Cardiac muscle cell (in vitro differentiated cells and primary cell): ENCODE data around the gene DDX23. TPM values are rescaled to one million over a fixed set of nuclear protein-coding genes. Genes with fewer than 3 reads are reported as not detected.

Source experiments
- DNase-seq, 2 donors: peaks; one replicate each; pipeline versions ENCODE4 v3.0.0 to v3.0.0-alpha.2; 2010 to 2017; ENCODE audit warnings: low read depth in 1 of 2, low spot score in 1 of 2
- H3K27ac ChIP-seq: fragments of 200-600 bp; sonication (generic); 2 replicates; pipeline ENCODE4 v1.5.1; 2016
- H3K27me3 ChIP-seq: fragments of 200-600 bp; sonication (generic); 2 replicates; pipeline ENCODE4 v1.6.0; 2016; ENCODE audit warnings: control low read depth
- H3K36me3 ChIP-seq: fragments of 200-600 bp; sonication (generic); 2 replicates; pipeline ENCODE4 v1.5.1; 2016; ENCODE audit warnings: control low read depth
- H3K4me1 ChIP-seq: fragments of 200-600 bp; sonication (generic); 2 replicates; pipeline ENCODE4 v1.8.1; 2017; ENCODE audit warnings: low read depth, mild to moderate bottlenecking, mixed run types
- H3K4me3 ChIP-seq: fragments of 200-600 bp; sonication (generic); 2 replicates; pipeline ENCODE4 v1.5.1; 2016; ENCODE audit warnings: mild to moderate bottlenecking
- H3K9me3 ChIP-seq: fragments of 200-600 bp; sonication (generic); 2 replicates; pipeline ENCODE4 v1.5.1; 2017; ENCODE audit warnings: low read depth, mild to moderate bottlenecking, control low read depth
- polyA plus RNA-seq: library from polyadenylated mRNA; unstranded; fragments of >200 nt; fragmentation: Nextera tagmentation; extraction: Ambion mirVana; gene quantifications from 2 replicates; pipeline ENCODE4 v1.2.1, GENCODE V29; 2016
- total RNA-seq: library from RNA; depleted of rRNA; stranded (reverse); fragments of >200 nt; gene quantifications from 2 replicates; pipeline ENCODE4 v1.2.3, GENCODE V29; 2016
- TF ChIP-seq, protein P1 (sequence below): IDR thresholded peaks from 2 replicates; pipeline ENCODE4 v1.5.1; 2012; ENCODE audit warnings: low read depth, mild to moderate bottlenecking, low read length

Gene DDX23
- total and polyA plus RNA-seq, 2 experiments from 2014 or later = 49.0 to 89.5 TPM

- TF ChIP-seq, protein P1, sequence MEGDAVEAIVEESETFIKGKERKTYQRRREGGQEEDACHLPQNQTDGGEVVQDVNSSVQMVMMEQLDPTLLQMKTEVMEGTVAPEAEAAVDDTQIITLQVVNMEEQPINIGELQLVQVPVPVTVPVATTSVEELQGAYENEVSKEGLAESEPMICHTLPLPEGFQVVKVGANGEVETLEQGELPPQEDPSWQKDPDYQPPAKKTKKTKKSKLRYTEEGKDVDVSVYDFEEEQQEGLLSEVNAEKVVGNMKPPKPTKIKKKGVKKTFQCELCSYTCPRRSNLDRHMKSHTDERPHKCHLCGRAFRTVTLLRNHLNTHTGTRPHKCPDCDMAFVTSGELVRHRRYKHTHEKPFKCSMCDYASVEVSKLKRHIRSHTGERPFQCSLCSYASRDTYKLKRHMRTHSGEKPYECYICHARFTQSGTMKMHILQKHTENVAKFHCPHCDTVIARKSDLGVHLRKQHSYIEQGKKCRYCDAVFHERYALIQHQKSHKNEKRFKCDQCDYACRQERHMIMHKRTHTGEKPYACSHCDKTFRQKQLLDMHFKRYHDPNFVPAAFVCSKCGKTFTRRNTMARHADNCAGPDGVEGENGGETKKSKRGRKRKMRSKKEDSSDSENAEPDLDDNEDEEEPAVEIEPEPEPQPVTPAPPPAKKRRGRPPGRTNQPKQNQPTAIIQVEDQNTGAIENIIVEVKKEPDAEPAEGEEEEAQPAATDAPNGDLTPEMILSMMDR = no peak
- no peaks in the 10 kb centered on the region for H3K27me3 ChIP-seq
- H3K9me3 ChIP-seq = no peaks in the 10 kb centered on the region
These were observed 62.1 kb downstream of the DDX23 start for GRCh38 chr12:48789858-48790326.

DNA sequence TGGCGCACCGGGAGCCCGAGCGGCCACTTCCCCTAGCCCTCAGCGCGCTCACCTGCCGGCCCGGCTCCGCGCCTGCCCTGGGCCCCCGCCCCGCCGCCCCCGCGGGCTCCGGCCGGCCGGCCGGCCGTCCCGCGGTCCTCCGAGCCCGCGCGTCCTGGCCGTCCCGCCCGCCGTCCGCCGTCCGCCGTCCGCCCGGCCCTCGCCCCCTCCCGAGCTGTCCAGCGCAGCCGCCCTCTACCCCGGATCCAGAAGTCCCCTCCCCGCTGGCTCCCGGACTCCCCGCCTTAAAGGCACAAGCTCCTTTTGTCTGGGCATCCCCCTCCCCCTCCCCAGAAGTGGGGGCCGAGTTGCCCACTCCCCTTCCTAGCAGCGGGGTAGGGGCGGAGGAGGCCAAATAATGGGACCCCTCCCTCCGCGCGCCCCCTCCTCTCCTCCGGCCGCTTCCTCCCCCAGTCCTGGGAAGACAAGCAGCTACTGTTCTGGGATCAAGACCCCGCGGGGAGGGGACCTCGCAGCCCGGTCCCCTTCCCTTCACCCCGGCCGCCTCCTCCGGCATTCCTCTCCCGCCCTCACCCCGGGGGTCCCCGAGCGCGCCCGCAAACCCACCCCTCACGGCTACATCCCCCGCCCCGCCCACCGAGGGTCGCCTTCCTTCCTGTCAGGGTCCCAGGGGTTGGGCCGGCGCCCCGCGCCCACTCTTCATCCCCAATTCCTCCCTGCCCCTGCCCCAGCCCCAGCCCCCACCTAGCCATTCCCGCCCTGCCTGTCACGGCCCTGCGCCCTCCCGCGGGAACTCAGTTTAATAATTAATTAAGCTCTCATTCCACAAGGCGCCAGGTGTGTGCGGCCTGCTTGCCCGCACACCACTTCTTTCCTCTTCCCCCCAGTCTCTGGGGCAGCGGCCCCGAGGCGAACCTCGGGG is 62.8 kb downstream of the DDX23 start, which contains the start of gene ADCY6:
Gene ADCY6, minus strand, starts transcription at position 236 of the 922 bp plus-strand sequence. CDS start 5,655 bp downstream, outside the sequence.
- TF ChIP-seq, protein P1 = no peak
- peak within 1 kb of the TSS; percentile 75 for H3K27ac ChIP-seq

More at GRCh38 chr12:48789858-48790326, 62.1 kb downstream of the DDX23 start:
- Histone ChIP-seq H3K27ac (peak overlapping the region; percentile 41), H3K4me1 (peaks cover 18% of the 10 kb centered on the region), H3K4me3 (peak overlapping the region; percentile 82), H3K36me3 (no peaks in the 10 kb centered on the region)
- no peak for DNase-seq

GRCh38 chr12:48788524-48788853 is 63.5 kb downstream of the DDX23 start:
- H3K9me3 ChIP-seq = no peaks in the 10 kb centered on the region
- peak overlapping the region; percentile 82 for H3K4me3 ChIP-seq
- H3K27me3 ChIP-seq = no peaks in the 10 kb centered on the region
- H3K4me1 ChIP-seq = peaks cover 18% of the 10 kb centered on the region
- H3K27ac ChIP-seq = peak overlapping the region; percentile 75
- DNase-seq = no peak
- H3K36me3 ChIP-seq = no peaks in the 10 kb centered on the region
- TF ChIP-seq, protein P1 = no peak

More for the DNA sequence above, 62.8 kb downstream of the DDX23 start, which contains the start of gene ADCY6:
- peaks cover 18% of the 10 kb centered on the region for H3K4me1 ChIP-seq
- no peaks in the 10 kb centered on the region for H3K9me3 ChIP-seq
- DNase-seq = peak; percentile 78 to 88
- H3K27me3 ChIP-seq = no peaks in the 10 kb centered on the region
- H3K4me3 ChIP-seq = peak within 1 kb of the TSS; percentile 82
- H3K36me3 ChIP-seq = no peaks in the 10 kb centered on the region

DNA sequence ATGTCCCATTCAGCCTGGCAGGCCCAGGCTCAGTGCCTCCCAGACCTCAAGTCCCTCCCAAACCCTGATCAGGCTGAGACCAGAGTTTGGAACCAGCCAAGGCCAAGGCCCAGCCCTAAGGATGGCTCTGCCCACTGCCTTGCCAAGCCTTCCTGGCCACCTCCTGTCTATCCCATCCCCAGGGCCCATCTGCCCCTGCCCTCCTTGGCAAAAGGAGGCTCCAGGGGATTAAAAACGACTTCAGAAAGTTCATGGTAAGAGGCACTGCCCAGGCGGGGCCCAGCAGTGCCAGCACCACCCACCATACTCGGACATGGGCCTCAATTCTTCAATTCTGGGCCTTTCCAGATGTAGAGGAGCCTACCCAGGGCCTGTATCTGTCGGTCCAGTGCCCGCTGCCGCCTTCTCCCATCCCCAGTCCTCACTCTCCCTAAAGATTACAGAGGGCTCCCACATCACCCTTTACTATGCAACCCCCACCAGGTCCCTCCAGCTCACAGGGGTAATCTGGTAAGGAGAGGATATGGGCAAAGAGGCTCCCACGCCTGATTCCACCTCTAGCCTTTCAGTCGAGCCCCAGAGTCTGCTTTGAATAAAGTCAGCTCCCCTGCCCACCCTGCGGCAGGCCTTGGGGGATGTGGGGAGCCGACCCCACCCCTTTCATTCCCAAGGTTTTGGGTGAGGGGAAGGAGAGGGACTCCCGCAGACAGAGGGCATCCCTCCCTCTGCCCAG is 64.0 kb downstream of the DDX23 start:
- TF ChIP-seq, protein P1 = no peak
- Histone ChIP-seq H3K9me3 (no peaks in the 10 kb centered on the region), H3K27ac (peak overlapping the region; percentile 75), H3K4me3 (peak overlapping the region; percentile 82), H3K4me1 (peaks cover 18% of the 10 kb centered on the region), H3K27me3 (no peaks in the 10 kb centered on the region), H3K36me3 (no peaks in the 10 kb centered on the region)
- no peak for DNase-seq
